Ascending aorta (tissue), 2 donors: ENCODE results near the gene FEZF1. TPM values are rescaled to one million over a fixed set of nuclear protein-coding genes. Genes with fewer than 3 reads are reported as not detected.

ENCODE experiments used
- DNase-seq, 2 donors: peaks; one replicate each; pipeline ENCODE4 v3.0.0-alpha.2; 2019; ENCODE audit warnings: low spot score in 2 of 2
- H3K27ac ChIP-seq, 2 donors: fragments of 200-600 bp; sonication (generic); one replicate each; pipeline ENCODE4 v1.5.1; 2016 to 2017; ENCODE audit warnings: mild to moderate bottlenecking in 1 of 2
- H3K27me3 ChIP-seq: fragments of 200-600 bp; sonication (generic); one replicate; pipeline ENCODE4 v1.5.1; 2017
- H3K36me3 ChIP-seq, 2 donors: fragments of 200-600 bp; sonication (generic); one replicate each; pipeline ENCODE4 v1.5.1; 2016
- H3K4me1 ChIP-seq, 2 donors: fragments of 200-600 bp; sonication (generic); one replicate each; pipeline ENCODE4 v1.5.1; 2016 to 2017; ENCODE audit warnings: mild to moderate bottlenecking in 1 of 2
- H3K4me3 ChIP-seq, 2 donors: fragments of 200-600 bp; sonication (generic); one replicate each; pipeline ENCODE4 v1.5.1; 2016 to 2017; ENCODE audit warnings: mild to moderate bottlenecking in 1 of 2
- H3K9me3 ChIP-seq, 2 donors: fragments of 200-600 bp; sonication (generic); one replicate each; pipeline ENCODE4 v1.5.1; 2016
- CTCF ChIP-seq, 3 experiments: fragments of 200-600 bp in 2 of 3; fragments of 450-650 bp in 1 of 3; sonication (generic) in 2 of 3; IDR thresholded peaks; one replicate each; pipeline ENCODE4 v1.5.1; 2016 to 2019; ENCODE audit warnings: antibody characterized with exemption in 3 of 3, mild to moderate bottlenecking in 1 of 3, moderate library complexity in 1 of 3
- intact Hi-C: fragments of 100-400 bp; cut with DNase I; formaldehyde crosslinking; loops from one replicate; pipeline ENCODE4 v1.15.1; 2023
- total RNA-seq: library from RNA; depleted of rRNA; stranded (reverse); fragments of >200 nt; gene quantifications from one replicate; pipeline ENCODE4 v1.1.0, GENCODE V29; 2016

Gene FEZF1
- total RNA-seq, 1 donor from 2014 or later = not detected

DNA sequence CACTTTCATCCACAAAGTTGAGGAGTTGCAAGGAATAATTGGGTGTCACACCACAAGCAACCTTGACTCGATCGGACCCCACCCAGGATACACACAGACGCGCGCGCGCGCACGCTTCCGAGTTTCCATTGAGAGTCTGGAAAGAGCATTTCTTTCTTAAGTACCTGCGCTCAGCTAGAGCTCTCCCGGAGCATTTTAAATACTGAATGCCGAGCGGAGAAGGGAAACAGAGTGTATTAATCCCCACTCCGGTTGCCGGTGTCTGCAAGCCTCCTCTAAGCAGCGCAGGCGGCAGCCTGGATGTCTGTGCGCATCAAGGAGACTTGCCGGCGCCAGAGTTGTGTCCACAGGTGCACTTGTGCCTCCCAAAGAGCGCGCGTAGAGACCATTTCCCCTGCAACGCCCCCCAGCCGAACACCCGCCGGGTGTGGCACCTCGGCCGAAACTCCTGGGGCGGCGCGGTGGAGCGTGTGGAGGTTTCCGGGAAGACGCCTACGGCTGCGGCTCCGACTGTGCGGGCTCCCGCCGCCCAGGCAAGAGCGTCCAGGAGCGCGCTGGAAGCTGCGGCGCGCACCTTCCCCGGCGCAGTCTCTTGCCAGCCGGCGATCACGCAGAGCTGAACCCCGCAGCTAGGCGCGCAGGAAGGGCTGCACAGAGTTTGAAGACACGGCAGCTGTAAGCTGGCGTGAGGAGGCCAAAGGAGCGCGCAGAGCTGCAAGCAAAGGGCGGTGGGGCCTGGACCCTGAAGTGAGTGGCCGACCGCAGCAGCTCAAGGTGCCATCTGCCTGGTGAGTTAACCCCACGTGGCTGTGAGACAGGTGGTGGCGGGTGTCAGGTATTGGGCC, 1.1 kb upstream of the FEZF1 start:
- H3K27me3 ChIP-seq = peaks cover 32% of the 10 kb centered on the region
- peak in 1 of 2 donors; percentile 63 for DNase-seq
- H3K36me3 ChIP-seq = no peaks in the 10 kb centered on the region
- peaks cover 10 to 20% of the 10 kb centered on the region in 2 donors for H3K4me1 ChIP-seq
- TF ChIP-seq CTCF (IDR thresholded peaks at IDR 0.05) = no peak
- H3K9me3 ChIP-seq = no peaks in the 10 kb centered on the region
- intact Hi-C loops = loop anchor here (10.0 kb wide), 1 partner anchor 1229 kb away; the partner anchor contains the start of gene IQUB
- peak overlapping the region; percentile 42 to 49 for H3K4me3 ChIP-seq
- no peak overlapping the region for H3K27ac ChIP-seq

GRCh38 chr7:122304996-122305421, 459 bp upstream of the FEZF1 start:
- no peak for TF ChIP-seq CTCF (IDR thresholded peaks at IDR 0.05)
- no peak for DNase-seq
- H3K9me3 ChIP-seq = no peaks in the 10 kb centered on the region
- no peak overlapping the region for H3K27ac ChIP-seq
- peaks cover 10 to 24% of the 10 kb centered on the region in 2 donors for H3K4me1 ChIP-seq
- peaks cover 35% of the 10 kb centered on the region for H3K27me3 ChIP-seq
- peak overlapping the region; percentile 42 to 49 for H3K4me3 ChIP-seq
- intact Hi-C loops = loop anchor here (10.0 kb wide), 1 partner anchor 1230 kb away; the partner anchor contains the start of gene IQUB
- H3K36me3 ChIP-seq = no peaks in the 10 kb centered on the region

DNA sequence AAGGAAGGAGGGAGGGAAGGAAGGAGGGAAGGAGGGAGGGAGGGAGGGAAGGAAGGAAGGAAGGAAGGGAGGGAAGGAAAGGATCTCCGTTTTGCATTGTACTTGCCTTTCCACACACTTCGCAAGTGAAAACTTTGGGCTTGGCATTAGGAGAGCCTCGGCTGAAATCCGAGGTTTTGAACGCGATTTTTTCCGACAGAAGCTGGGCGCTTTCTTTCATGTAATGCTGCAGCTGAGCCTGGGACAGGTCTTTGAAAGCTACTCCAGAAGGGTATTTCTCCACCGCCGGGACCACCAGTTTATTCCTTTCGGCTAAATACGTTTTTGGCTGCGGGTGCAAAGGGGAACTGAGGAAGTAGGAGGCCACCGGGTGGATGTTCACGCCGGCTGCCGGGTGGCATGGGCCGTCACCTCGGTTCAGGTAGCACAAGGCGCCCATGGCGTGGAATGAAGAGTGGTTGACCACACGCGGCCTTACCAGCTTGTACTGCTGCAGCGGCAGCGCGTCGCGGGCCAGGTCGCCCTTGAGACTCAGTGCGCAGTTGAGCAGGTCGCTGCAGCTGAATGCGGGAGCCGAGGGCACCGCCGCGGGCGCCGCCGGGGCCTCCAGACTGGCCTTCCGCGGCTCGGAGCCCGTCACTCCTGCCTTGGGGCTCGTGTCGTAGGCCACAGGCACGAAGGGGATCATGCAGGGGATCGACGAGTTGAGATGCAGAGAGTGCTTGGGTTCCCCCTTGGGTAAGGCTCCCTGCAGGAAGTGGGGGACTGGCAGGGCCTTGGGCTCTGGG, 825 bp downstream of the FEZF1 start:
- H3K4me3 ChIP-seq = peak overlapping the region in 1 of 2 donors; percentile 42
- H3K27ac ChIP-seq = no peak overlapping the region
- H3K9me3 ChIP-seq = no peaks in the 10 kb centered on the region
- no peak for DNase-seq
- H3K36me3 ChIP-seq = no peaks in the 10 kb centered on the region
- intact Hi-C loops = loop anchor here (10.0 kb wide), 1 partner anchor 1231 kb away; the partner anchor contains the start of gene IQUB
- peaks cover 10 to 24% of the 10 kb centered on the region in 2 donors for H3K4me1 ChIP-seq
- TF ChIP-seq CTCF (IDR thresholded peaks at IDR 0.05) = no peak
- peaks cover 35% of the 10 kb centered on the region for H3K27me3 ChIP-seq

GRCh38 chr7:122302761-122303530, 1.6 kb downstream of the FEZF1 start:
- intact Hi-C loops = loop anchor here (10.0 kb wide), 1 partner anchor 1232 kb away; the partner anchor contains the start of gene IQUB
- no peak for TF ChIP-seq CTCF (IDR thresholded peaks at IDR 0.05)
- H3K4me3 ChIP-seq = no peak overlapping the region
- H3K36me3 ChIP-seq = no peaks in the 10 kb centered on the region
- no peak for DNase-seq
- no peak overlapping the region for H3K27ac ChIP-seq
- H3K4me1 ChIP-seq = peaks cover 10 to 24% of the 10 kb centered on the region in 2 donors
- no peaks in the 10 kb centered on the region for H3K9me3 ChIP-seq
- H3K27me3 ChIP-seq = peaks cover 35% of the 10 kb centered on the region
